ENCODE data around the gene C11orf21.

C11orf21 gene

DNA sequence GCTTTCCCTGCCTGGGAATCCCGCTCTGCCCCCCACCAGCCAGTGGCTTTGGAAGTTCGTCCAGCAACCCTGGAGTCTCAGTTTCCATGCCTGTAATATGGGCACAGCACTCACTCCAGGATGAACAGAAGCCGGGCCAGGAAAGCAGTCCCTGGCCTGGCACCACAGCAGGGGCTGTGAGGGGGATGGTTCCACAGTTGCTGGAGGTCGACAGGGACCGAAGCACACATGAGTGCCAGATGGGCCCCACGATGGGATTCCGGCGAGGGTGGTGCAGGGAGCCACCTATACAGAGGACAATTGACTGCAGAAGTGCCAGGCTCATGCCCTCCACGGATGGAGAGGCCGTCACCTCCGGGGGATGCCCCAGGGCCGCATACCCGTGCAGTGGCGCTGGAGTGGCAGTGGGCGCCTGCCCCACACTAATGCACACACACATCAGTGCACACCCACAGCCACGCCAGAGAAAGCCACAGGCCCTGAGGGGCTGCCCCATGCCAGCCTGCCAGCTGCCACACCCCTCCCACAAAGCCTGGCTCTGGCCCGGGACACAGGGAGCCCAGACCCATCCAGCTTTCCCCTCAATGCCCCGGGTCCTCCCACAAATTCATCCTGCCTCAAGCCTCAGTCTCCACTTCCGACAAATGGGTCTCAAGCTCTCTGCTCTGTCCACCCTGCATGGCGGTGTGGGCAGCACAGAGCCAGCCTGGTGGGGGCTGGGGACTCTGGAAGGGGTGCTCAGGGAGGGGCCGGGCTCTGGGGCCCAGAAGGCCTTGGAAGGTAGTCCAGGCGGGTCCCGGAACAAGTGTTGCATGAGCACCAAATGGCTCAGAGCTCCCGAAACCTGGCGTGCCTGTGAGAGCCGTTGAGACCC is 41.0 kb downstream of the C11orf21 start:
- in situ Hi-C loops (cut with MboI; ENCODE audit: low sequenced_read_pairs, unreplicated experiment), result no loop called here
- TF ChIP-seq, protein P1, sequence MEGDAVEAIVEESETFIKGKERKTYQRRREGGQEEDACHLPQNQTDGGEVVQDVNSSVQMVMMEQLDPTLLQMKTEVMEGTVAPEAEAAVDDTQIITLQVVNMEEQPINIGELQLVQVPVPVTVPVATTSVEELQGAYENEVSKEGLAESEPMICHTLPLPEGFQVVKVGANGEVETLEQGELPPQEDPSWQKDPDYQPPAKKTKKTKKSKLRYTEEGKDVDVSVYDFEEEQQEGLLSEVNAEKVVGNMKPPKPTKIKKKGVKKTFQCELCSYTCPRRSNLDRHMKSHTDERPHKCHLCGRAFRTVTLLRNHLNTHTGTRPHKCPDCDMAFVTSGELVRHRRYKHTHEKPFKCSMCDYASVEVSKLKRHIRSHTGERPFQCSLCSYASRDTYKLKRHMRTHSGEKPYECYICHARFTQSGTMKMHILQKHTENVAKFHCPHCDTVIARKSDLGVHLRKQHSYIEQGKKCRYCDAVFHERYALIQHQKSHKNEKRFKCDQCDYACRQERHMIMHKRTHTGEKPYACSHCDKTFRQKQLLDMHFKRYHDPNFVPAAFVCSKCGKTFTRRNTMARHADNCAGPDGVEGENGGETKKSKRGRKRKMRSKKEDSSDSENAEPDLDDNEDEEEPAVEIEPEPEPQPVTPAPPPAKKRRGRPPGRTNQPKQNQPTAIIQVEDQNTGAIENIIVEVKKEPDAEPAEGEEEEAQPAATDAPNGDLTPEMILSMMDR (IDR thresholded peaks at IDR 0.05; ENCODE audit: borderline replicate concordance, control extremely low read depth, extremely low read depth, insufficient read depth, missing control alignments), result no peak
- no peak for DNase-seq (ENCODE audit: low spot score)

DNA sequence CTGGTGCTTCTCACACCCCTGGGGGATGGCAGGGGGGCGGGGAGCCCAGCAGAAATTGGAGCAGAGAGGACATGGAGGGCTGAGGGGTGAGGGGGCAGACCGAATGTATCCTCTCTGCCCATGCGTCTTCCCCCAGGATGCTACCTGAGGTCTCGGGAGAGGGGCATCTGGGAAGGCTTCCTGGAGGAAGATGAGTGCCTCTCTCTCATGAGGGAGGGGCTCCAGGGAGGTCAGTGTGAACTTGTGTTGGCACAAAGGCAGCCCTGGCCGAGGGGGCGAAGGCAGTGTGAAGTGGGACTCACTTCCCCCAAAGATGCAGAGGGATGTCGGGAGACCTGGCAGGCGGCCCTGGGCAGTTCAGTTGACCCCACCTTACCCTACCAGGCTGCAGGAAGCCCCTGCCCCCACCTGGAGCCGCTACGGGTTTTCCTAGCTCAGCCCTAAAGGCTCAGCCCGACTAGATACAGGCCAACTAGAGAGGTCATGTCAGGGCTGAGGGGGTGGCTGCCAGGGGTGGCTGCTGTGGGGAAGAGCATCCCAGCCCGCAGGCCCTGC is 41.7 kb downstream of the C11orf21 start:
- TF ChIP-seq, protein P1 (IDR thresholded peaks at IDR 0.05; ENCODE audit: borderline replicate concordance, control extremely low read depth, extremely low read depth, insufficient read depth, missing control alignments), result no peak
- DNase-seq (ENCODE audit: low spot score), result peak; percentile 30
- in situ Hi-C loops (cut with MboI; ENCODE audit: low sequenced_read_pairs, unreplicated experiment), result no loop called here

DNA sequence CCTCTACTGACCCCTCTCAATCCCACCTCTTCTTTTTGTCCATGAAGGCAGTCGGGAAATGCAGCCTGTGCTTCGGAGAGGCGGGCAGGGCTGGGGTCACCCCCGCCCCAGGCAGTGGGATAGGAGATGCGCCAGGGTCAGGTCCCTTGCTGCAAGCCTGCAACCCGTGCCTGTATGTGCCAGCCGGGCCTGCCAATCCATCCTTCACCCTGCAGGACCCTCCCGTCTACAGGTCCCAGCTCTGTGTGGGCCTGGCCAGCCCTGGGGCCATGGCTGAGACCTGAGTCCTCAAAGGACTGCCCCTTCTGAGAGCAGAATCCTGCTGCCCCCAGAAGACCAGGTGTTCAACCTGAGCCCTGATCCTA is 42.3 kb downstream of the C11orf21 start:
- TF ChIP-seq, protein P1 (IDR thresholded peaks at IDR 0.05; ENCODE audit: borderline replicate concordance, control extremely low read depth, extremely low read depth, insufficient read depth, missing control alignments), result no peak
- peak; percentile 27 for DNase-seq (ENCODE audit: low spot score)
- in situ Hi-C loops (cut with MboI; ENCODE audit: low sequenced_read_pairs, unreplicated experiment), result no loop called here

DNA sequence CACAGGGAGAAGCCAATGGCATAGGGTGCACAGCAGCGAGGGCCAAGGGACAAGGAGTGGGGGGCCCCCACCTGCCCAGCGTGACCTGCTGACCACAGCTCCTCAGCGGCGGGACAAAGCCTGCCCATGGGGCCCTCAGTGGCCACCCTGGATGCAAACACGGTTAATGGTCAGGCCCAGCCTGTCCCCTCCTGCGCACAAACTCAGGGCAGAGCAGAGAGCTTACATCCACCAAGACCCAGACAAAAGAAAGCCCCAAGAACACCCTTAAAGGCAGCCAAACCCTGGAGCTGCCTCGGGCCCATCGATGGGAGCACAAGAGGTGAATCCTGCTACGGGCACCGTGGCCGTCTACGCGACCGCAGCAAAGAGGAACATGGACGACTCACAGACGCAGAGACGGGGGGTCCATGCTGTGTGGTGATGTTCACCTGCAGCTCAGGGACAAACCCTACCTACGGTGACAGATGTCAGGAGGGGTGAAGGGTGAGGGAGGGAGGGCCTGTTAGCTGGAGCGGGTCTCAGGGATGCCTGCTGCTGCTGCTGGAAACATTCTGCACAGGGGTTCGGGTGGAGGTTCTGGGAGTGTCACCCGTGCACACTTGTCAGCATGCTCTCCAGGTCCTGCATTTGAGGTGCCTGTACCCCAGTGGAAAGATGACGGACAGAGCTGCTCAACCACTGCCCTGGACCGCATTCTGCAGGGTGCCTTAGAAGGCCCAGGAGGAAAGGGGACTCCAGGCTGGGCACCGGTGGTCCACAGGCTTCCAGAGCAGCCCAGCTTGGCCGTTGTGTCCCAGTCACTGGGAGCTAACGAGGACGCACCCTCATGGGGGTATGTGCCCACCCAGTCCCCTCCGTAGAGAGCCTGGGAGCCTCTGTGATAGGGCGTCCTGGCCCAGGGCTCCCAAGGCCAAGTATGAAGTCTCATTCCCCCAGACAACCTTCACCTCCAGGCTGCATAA is 42.9 kb downstream of the C11orf21 start:
- peak; percentile 37 for DNase-seq (ENCODE audit: low spot score)
- TF ChIP-seq, protein P1 (IDR thresholded peaks at IDR 0.05; ENCODE audit: borderline replicate concordance, control extremely low read depth, extremely low read depth, insufficient read depth, missing control alignments), result no peak
- in situ Hi-C loops (cut with MboI; ENCODE audit: low sequenced_read_pairs, unreplicated experiment), result no loop called here

DNA sequence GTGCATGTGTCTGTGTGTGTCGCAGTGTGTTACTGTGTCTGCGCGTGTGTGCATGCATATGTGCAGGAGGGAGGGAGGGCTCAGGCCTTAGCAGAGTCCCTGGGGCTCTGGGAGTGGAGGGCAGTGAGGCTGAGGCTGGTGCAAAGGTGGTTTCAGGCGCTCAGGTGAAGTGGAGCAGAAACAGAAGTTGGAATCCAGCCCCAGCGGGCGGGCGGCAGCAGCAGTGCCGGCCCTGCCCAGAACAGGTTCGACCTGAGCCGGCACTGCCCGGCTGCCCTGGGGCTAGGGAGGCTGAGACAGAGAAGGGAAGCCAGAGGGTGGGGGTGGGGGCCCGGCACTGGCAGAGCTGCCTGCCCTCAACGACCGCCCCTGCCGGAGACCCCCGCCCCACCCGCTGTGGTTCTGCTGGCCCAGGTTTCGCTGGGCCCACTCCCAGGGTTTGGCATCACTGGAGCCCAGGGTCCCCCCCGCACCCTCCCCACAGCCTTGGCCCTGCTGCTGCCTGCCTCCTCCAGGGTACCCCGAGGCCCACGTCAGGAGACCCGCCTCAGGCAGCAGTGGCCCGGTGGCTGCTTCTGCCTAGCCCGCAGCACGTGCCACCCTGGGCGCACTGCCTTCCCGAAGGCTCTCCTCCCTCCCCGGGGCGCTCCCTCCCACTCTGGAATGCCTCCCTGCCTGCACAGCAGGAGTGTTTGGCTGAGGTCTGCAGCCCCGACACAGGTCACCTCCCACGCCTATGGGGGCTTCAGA is 44.6 kb downstream of the C11orf21 start:
- TF ChIP-seq, protein P1 (IDR thresholded peaks at IDR 0.05; ENCODE audit: borderline replicate concordance, control extremely low read depth, extremely low read depth, insufficient read depth, missing control alignments), result no peak
- in situ Hi-C loops (cut with MboI; ENCODE audit: low sequenced_read_pairs, unreplicated experiment), result no loop called here
- DNase-seq (ENCODE audit: low spot score), result peak; percentile 31
